NCI-H1694 (cell line): ENCODE data around the gene SYAP1.
"Not testable (repeated sequence)": the region's sequence is repeated elsewhere in the genome, so short reads cannot be mapped to it uniquely, and the experiment has no call there.

Experiments
- DNase-seq: peaks from one replicate; lab custom pipeline; 2025; lab: John Stamatoyannopoulos, UW

Gene SYAP1

DNA sequence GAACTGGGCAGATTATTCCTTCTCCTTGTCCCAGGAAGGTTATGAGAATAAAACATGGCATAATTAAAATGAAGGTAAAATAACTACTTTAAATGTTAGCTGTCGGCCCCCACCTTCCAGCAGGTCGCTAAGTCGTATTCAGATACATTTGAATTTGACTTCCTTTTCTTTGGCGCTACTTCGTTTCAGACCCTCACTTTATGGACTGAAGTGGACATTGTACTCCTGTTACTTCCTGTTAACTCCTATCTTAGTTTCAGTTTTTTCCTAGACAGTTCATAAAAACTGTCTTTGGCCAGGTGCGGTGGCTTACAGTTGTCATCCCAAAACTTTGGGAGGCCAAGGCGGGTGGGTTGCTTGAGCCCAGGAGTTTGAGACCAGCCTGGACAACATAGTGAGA lies 5.7 kb downstream of the SYAP1 start:
- no peak for DNase-seq

DNA sequence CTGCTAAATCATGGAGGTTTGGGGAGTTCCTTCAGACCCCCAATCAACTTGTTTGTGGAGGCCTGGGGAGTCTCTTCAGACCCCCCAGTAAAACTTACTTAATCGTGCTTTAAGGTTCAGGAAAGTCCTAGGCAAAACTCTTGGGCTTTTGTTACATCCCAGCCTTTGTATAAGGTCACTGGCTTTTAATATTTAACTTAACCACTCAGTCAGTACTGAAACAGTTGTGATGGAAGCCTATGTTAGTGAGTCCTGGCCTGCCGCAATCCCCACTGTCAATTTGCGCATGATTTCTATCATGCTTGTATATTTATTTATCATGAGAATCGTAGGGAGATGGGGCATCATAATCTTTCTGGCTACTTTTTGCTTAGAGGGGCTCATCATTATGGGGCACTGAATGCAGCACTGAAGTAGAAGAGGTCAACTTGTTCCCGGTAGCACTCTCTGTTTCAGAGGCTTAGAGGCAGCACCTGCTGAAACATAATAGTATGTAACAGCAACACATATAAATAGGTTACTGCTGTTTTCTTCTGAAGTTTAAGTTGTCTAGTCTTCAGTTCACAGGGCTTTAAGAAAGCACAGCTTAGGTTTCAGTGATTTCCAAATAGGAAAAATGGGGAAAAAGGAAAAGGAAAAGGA lies 7.1 kb downstream of the SYAP1 start:
- DNase-seq = not testable (repeated sequence)

DNA sequence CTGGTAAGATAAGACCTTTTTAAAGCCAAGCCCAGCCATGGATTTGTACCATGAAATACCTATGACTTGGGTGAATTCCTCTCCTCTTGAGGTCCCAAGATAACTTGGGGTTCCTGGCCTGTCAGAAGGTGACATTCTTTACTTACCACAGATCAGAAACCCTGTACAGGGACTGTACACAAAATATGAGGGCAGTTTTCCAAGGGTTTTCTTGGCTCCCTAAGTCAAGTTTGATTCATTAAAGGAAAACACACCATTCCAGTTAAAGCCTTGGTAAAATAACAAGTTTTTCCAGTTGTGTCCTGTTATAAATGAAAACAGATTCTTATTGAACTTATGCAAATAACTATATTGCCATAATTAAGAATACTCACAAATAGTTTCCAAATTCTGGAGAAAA lies 8.2 kb downstream of the SYAP1 start:
- DNase-seq = no peak

DNA sequence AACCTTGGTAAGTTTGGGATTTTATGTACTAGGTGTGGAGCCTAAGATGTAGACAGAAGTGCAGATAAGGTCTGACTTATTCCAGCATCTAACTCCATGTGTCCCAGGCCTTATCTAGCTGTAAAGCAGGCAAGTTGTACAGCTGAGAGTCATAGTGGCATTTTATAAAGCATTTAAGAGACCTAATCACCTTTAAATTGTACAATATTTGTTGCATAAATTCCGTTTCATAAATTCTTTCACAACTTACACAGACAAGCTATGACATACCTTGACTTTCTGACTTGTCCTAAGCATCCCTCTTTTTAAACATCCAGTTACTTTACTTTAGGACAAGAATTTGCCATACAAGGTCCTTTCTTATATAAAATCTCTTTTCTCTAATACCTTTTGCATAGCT lies 11.0 kb downstream of the SYAP1 start:
- DNase-seq = no peak

DNA sequence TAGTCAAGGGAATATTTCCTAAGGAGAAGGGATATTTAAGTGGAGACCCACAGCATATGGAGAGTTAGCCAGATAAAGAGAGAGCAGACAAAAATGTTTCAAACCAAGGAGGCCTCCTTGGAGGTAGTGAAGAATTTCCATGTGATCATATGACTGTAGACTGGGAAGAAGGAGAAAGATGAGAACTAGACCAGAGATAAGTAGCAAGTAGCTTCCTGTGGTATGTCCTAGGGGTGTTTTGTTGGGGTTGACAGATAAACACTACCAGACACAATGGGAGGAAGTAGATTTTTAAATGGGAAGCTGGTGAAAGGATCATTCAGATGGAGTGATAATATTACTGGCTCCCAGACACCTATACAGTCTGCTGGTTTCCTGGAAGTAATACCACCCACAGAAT lies 13.6 kb downstream of the SYAP1 start:
- DNase-seq = no peak

DNA sequence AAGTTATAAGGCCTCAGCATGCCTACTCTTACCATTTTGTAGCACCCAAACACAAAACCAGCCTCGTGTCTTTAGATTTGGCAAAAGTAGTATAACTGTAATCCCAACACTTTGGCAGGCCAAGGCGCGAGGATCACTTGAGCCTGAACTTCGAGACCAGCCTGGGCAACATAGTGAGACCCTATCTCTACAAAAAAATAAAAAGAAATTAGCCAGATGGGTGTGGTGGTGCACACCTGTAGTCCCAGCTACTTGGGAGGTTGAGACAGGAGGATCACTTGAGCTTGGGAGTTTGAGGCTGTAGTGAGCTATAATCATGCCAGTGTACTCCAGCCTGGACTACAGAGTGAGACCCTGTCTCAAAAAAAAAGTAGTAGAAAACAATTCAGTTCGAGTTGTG lies 17.6 kb downstream of the SYAP1 start:
- no peak for DNase-seq

DNA sequence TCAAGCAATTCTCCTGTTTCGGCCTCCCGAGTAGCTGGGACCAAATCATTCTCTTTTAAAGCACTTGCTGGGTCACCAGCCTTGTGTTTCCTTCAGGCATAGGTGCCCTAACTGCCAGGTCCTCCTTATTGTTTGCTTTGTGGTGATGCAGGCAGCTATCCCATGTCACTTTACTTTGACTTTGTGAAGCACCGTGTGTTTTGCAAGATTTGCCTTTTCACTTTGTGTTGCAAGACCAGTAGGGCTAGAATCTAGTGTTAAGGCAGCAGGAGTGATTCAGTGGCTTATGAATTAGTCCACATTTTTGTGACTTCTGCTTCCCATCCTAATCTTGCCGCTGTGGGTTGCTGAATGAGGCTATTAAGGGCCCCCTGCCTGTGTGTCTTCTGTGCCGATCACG lies 20.2 kb downstream of the SYAP1 start:
- no peak for DNase-seq

DNA sequence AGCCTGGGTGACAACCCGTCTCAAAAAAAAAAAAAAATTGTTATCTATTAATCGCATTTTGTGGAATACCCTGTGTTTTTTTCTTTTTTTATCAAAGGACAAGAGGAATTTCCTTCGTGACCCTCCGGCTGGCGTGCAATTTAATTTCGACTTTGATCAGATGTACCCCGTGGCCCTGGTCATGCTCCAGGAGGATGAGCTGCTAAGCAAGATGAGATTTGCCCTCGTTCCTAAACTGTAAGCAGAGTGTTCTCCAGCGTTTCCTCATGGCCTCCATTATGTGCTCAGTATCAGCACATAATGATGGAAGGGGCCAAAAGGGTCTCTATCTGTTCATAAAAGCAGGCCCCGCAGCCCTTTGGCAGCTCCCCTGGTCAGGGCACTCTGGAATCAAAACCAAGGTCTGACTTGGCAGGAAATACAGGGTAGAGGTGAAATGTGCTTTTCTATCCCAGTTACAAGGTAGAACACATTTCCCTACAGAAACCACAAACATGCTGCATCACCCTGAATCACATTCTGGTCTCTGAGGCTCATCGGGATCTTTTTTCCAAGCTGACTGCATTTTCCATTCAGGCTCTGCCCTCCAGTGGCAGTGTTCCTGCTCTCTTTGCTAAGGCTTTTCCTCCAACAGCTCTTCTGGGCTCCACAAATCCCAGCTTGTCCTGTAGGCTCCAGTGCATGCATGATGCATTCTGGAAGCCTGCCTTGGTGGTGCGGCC lies 24.4 kb downstream of the SYAP1 start:
- DNase-seq = no peak

DNA sequence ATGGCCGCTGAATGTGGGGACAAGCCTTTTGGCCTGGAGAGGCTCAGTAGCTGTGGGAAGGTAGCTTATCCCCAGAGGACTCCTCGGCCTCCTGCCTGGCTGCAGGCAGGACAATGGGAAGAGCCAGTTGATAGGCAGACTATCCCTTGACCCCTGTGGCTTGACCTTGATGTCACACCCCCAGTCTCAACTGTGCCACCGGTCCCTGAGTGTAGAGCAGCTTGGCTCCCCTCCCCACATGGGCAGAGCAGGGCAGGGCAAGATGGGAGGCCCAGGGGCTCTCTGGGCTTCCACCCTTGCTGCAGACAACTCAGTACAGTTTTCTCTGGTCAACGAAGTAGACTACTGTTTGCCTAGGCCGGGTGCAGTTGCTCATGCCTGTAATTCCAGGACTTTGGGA lies 25.7 kb downstream of the SYAP1 start:
- DNase-seq = no peak

DNA sequence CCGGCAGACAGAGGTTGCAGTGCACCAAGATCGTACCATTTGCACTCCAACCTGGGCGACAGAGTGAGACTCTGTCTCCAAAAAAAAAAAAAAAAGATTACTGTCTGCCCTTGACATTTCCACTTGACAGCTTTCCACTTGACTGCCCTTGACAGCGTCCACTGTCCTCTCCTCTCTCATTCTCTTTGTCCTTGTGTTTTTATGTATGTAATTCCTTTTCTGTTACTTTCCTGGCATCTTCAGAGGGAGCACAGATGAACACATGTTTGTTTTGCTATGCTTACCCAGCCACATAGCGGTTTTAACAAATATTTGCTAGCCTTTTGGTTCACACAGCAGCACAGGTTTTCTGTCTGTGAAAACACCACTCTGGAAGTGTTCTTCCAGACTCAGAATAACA lies 26.2 kb downstream of the SYAP1 start:
- no peak for DNase-seq

DNA sequence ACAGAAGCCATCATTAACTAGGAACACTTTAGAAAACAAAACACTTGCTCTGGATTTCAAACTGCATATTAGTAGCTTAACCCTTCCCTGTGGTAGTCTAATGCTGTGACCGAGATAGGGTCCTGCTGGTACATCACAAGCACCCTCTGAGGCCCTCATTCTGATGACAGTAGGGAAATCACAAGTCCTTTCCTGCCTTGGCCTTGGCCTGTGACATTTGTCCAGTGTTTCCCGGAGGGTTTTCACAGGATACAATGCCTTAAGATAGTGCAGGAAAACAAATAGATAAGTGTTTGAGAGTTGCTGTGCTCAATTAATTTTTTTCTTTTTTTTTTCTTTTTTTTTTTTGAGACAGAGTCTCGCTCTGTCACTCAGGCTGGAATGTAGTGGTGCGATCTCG lies 29.0 kb downstream of the SYAP1 start:
- DNase-seq = no peak

DNA sequence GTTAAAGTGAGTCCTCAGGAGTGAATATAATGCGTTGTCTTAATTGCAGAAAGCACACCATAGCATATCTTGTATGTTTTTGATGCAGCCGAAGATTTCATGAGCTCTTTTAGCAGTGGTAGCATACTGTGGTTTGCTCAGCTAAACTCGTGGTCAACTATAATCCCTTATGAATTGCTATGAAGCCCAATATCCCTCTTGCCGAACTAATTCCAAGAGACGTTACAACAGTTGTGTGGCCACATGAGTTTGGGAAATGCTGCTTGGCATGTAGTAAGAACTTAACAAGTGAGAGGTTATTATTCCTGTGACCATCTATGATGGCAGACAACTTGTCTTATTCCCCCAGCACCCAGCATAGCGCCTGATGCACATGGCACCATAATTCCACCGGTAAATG lies 30.7 kb downstream of the SYAP1 start:
- DNase-seq = no peak

DNA sequence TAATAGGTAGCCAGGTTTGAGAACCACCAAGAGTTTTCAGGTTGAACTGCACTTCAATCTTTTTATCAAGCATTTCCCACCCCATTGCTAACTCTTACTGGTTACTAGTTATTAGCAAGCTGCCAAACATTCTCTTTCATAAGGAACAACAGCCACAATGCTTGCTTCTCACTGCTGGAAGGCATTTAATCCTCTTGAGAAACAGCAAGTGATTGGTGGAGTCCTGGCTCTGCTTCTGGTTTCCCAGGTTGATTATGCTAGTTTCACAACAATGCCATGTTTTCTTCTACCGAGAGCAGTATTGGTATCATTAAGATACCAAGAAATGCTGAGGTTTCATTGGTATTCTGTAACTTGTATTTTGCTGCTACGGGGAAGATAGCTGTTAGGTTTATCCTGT lies 34.6 kb downstream of the SYAP1 start:
- DNase-seq = no peak

DNA sequence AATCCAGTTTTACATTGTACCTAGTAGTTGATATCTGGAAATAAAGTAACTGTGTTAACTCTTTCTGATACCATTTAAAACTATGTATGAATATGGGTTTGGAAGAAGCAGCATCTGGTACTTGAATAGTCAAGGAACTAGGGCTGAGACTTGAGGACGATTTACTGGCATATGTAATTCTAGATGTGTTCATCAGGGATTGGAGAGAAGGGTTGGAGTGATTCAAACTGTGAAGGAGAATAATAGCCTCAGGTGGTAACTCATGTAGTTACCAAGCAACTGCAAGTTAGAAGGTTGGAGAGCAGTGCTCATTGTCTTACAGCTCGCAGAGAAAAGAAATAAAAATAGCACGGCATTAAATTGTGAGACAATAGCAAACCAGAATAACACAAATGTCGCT lies 37.3 kb downstream of the SYAP1 start:
- DNase-seq = no peak

DNA sequence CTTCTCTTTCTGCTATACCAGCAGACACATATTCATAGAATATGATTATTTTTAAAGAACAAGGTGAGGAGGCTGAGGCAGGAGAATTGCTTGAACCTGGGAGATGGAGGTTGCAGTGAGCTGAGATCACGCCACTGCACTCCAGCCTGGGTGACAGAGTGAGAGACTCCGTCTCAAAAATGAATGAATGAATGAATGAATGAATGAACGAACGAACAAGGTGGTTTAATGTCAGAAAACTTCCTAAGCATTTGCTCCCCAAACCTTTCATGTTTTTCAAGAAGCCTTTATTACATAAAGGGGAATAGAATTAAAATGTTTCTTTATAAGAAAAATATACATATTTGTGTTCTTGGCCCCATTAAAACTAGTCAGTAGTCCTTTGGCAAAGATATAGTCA lies 42.1 kb downstream of the SYAP1 start:
- DNase-seq = not testable (repeated sequence)

DNA sequence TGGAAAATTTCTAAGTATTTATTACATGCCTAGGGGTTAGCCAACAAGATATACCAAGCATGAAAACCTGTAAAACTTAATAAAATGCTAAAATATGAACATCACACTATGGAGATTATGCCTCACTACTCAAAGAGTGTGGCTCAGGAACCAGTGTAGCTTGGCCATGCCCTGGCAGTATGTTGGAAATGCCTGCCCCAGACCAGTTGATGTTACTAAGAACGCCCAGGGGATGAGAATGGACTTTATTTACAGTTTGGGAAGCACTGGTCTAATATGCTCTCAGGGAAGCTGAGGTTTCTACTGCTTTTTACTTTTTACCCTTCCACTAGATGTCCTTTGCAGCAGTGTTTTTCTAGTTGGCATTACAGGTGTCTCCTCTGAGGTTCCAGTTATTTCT lies 43.2 kb downstream of the SYAP1 start:
- DNase-seq = no peak

DNA sequence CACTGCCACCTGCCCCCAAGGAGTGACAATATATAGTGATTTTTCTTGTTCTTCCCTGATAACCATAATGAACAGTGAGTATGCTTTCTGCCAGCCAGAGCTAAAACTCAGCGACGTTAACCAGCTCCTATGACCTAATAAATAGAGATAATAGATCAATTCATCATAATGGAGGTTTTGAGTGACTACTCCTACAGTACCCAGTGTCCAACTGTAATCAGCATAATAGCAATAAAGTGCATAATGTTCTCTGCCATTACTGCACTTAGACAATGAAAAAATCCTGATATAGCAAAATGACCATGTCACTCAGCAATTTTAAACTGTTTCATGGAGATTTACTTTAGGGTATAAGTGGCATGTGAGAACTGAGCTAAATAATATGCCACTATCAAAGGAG lies 46.2 kb downstream of the SYAP1 start:
- DNase-seq = no peak

DNA sequence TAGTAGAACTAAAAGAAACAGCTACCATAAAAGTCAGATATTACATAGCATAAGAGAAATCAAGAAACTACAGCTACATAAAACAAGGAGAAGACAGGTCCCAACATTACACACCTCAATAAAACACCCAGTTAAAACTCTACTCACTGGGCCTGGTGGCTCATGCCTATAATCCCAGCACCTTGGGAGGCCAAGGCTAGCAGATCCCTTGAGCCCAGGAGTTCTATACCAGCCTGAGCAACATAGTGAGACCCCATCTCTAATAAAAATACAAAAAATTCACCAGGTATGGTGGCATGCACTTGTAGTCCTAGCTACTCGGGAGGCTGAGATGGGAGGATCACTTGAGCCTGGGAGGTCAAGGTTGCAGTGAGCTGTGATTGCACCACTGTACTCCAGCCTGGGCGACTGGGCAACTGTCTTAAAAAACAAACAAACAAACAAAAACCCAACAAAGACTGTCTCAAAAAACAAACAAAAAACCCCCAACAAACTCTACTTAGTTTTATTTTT lies 51.6 kb downstream of the SYAP1 start:
- DNase-seq = no peak

DNA sequence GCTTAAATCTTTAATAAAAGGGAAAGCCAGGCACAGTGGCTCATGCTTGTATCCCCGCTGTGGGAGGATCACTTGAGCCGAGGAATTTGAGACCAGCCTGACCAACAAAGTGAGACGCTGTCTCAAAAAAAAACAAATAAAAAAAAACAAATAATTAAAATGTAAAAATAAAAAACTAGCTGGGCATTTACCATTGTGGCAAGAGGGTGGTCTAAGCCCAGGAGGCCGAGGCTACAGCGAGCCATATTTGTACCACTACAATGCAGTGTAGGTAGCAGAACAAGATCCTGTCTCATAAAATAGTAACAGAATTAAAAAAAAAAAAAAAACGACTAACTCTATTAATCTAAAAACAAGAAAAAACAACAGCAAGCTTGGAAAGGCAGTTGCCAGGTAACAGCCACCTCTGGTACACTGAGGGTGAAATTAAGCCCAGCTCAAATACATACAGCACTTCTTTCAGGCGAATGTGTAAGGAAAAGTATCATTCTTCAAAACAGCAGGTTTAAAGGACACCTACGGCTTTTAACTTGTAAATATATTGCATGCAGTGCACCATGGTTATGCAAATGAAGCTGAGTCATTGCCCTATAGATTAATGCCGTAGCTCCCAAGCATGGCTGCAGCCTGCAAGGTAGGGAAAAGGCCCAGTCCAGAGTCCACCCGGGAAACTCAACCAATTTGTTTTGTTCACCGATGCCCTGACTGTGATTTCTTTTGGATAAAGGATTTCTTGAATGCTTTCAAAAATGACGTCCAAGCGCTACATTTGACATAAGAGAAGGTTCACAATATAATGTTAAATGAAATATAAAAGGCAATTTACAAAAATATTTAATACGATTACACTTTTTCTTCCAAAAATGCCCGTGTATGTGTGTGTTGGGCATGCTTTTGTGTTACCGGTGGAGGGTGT lies 52.3 kb downstream of the SYAP1 start:
- DNase-seq = no peak

DNA sequence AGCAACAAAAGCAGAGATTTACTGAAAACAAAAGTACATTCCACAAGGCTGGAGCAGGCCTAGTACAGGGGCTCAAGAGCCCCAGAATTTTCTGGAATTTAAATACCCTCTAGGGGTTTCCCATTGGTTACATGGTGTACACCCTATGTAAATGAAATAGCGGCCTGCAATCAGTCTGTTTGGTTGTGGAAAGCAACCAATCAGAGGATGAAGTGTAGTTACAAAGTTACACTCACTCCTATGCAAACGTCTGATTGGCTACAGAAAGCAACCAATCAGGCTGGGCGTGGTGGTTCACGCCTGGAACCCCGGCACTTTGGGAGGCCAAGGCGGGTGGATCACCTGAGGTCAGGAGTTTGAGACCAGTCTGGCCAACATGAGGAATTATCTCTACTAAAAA lies 53.0 kb downstream of the SYAP1 start:
- DNase-seq = no peak

DNA sequence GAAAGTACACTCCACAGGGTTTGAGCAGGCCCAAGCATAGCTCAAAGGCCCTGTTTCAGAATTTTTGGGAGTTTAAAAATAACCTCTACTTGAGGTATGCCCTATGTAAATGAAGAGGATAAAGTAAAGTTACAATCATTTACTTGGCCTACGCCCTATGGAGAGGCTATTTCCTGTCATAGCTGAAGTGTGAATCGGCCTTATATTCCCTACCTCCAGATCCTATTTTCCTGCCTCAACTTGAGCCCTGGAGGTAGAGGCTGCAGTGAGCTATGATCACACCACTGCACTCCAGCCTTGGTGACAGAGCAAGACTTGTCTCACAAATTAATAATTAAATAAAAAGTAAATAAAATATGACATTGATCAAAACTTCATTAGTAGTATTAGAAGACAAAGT lies 55.3 kb downstream of the SYAP1 start:
- no peak for DNase-seq

DNA sequence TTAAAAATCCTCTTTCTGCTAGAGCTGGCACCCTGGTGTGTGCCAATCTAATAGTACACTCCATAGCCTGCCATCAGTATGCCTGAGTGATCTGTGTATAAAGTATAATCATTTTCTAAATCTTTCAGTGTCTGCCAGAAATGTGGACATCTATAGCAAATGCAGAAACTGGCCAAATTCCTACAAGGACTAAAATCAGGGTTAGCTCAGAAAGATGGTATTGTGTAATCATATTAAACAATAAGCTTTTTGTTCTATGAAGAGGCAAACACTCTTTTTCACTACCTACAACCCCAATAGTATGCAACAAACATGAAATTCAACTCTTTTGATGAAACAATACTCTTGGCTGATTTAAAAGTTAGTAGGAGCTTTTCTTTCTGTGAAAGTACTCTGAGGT lies 59.1 kb downstream of the SYAP1 start:
- DNase-seq = no peak

DNA sequence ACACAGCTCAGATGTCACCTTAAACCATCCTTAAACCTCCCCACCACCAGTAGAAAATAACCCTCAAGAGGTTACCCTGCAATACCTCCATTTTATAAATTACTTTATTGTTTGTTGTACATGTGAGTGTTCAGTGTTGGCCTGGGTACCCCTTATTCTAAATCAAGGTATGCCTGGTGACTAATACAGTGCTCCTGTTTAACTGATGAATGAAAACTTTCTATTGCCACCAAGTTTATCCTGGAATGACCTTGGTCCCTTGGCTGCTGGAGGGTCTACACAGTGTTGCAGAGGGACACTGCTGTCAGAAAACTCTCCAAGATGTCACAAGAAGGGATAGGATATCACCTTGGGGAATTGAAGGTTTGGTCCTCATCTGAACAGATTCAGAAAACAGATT lies 59.6 kb downstream of the SYAP1 start:
- no peak for DNase-seq
